Gastrocnemius medialis (tissue), 4 donors: ENCODE measurements around the gene ASB2.

Source experiments
- CTCF ChIP-seq, 5 experiments: fragments of 450-650 bp in 3 of 5; fragments of 200-600 bp in 2 of 5; sonication (generic) in 2 of 5; IDR thresholded peaks in 4 of 5; conservative IDR thresholded peaks in 1 of 5; 1 replicate in 4 of 5; 2 replicates in 1 of 5; pipeline ENCODE4 v1.5.1; 2016 to 2019; ENCODE audit warnings: antibody characterized with exemption in 5 of 5, mild to moderate bottlenecking in 3 of 5, moderate library complexity in 3 of 5
- POLR2A ChIP-seq, 2 donors: fragments of 450-650 bp; IDR thresholded peaks; one replicate each; pipeline ENCODE4 v1.6.1; 2017; ENCODE audit warnings: antibody characterized with exemption in 2 of 2, mild to moderate bottlenecking in 2 of 2, moderate library complexity in 2 of 2

- TF ChIP-seq CTCF (IDR thresholded peaks at IDR 0.05 in 4 of 5, conservative IDR thresholded peaks at IDR 0.05 in 1 of 5) (no peak), POLR2A (IDR thresholded peaks at IDR 0.05) (no peak)
These were observed 13.6 kb upstream of the ASB2 start for GRCh38 chr14:93989939-93990338.
